ENCODE results near the gene CENPN. TPM values are rescaled to one million over a fixed set of nuclear protein-coding genes. Genes with fewer than 3 reads are reported as not detected.

Gene CENPN
- total RNA-seq, 3 donors from 2014 or later (not counting 1 experiment from before 2014, with no cell fraction given) = 6.6 to 11.6 (median 9.0) TPM

DNA sequence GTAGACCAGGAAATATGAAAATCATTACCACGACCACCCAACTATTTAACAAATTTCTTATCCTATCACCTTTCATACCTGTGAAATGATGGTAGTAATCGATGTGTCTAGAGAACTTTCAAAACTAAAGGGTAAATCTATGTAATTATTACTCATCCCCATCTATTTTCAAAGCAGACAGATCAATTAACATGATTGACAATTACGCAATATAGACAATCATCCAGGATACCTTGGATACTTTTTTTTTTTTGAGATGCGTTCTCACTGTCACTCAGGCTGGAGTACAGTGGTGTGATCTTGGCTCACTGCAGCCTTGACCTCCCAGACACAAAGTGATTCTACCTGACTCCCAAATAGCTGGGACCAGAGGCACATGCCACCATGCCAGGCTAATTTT, 74.0 kb downstream of the CENPN start:
- Histone ChIP-seq H3K36me3 (ENCODE audit: control insufficient read depth, insufficient read depth, low read length) (no peaks in the 10 kb centered on the region), H3K4me3 (ENCODE audit: low read length) (no peak overlapping the region), H3K27me3 (ENCODE audit: control insufficient read depth, insufficient read depth, low read length) (no peaks in the 10 kb centered on the region), H3K4me1 (ENCODE audit: control insufficient read depth, insufficient read depth, low read length) (peaks cover 13% of the 10 kb centered on the region), H3K27ac (ENCODE audit: low read length) (no peak overlapping the region), H3K9me3 (ENCODE audit: control insufficient read depth, insufficient read depth, low read length) (no peaks in the 10 kb centered on the region)
- TF ChIP-seq CTCF (IDR thresholded peaks at IDR 0.05) = no peak
- no peak for ATAC-seq
- Mint-ChIP-seq H3K36me3 (no peaks in the 10 kb centered on the region), H3K27me3 (ENCODE audit: low read depth in 2 of 2) (no peaks in the 10 kb centered on the region), H3K4me3 (no peak overlapping the region), H3K9me3 (no peaks in the 10 kb centered on the region), H3K4me1 (no peaks in the 10 kb centered on the region), H3K27ac (no peak overlapping the region)
- intact Hi-C loops (cut with micrococcal nuclease) = no loop called here
- WGBS (ENCODE audit: insufficient coverage) = 94% methylated on average over 2 of the region's 4 CpGs
- DNase-seq = no peak

Other genes with a start within 250 kb of the CENPN start
- 10 to 100 TPM in 1 of 3 donors, 1 to 10 TPM in 2; 2.7 to 14.5 (median 3.4) TPM for gene CDYL2, start 202.6 kb upstream of the CENPN start, total RNA-seq
- gene CMC2, start 329 bp upstream of the CENPN start, total RNA-seq = 10 to 100 TPM; 52.3 to 63.5 (median 63.2) TPM
- 10 to 100 TPM; 35.3 to 51.8 (median 39.9) TPM for gene ATMIN, start 28.6 kb downstream of the CENPN start, total RNA-seq
- not detected for gene C16orf46, start 70.0 kb downstream of the CENPN start, total RNA-seq
- gene GCSH, start 89.2 kb downstream of the CENPN start, total RNA-seq = 1 to 10 TPM; 2.6 to 4.3 (median 2.7) TPM
- gene BCO1, start 231.5 kb downstream of the CENPN start, total RNA-seq = not detected